ENCODE results near the gene MACROD2. TPM values are rescaled to one million over a fixed set of nuclear protein-coding genes. Genes with fewer than 3 reads are reported as not detected.

MACROD2 gene
- total RNA-seq, 4 donors from 2014 or later = 2.9 to 11.3 (median 8.0) TPM

GRCh38 chr20:14765370-14765701 is 770.0 kb downstream of the MACROD2 start:
- TF ChIP-seq CTCF (IDR thresholded peaks at IDR 0.05; ENCODE audit: low read depth) = no peak

GRCh38 chr20:14773486-14773885 is 778.2 kb downstream of the MACROD2 start:
- TF ChIP-seq CTCF (IDR thresholded peaks at IDR 0.05; ENCODE audit: low read depth) = no peak

- no peak for TF ChIP-seq CTCF (IDR thresholded peaks at IDR 0.05; ENCODE audit: low read depth)
Observed at GRCh38 chr20:14775778-14776177, 780.5 kb downstream of the MACROD2 start.

- no peak for TF ChIP-seq CTCF (IDR thresholded peaks at IDR 0.05; ENCODE audit: low read depth)
Observed at GRCh38 chr20:14777591-14777990, 782.3 kb downstream of the MACROD2 start.

- TF ChIP-seq CTCF (IDR thresholded peaks at IDR 0.05; ENCODE audit: low read depth) = no peak
Observed at GRCh38 chr20:14778096-14778495, 782.8 kb downstream of the MACROD2 start.

GRCh38 chr20:14778875-14779274 is 783.6 kb downstream of the MACROD2 start:
- TF ChIP-seq CTCF (IDR thresholded peaks at IDR 0.05; ENCODE audit: low read depth) = no peak

GRCh38 chr20:14780508-14780907 is 785.2 kb downstream of the MACROD2 start:
- TF ChIP-seq CTCF (IDR thresholded peaks at IDR 0.05; ENCODE audit: low read depth) = no peak

GRCh38 chr20:14782731-14783130 is 787.4 kb downstream of the MACROD2 start:
- TF ChIP-seq CTCF (IDR thresholded peaks at IDR 0.05; ENCODE audit: low read depth) = no peak

Data from subcutaneous adipose tissue (tissue), 4 donors.